Transverse colon (tissue), 4 donors: ENCODE data around the gene UBE2L6. TPM values are rescaled to one million over a fixed set of nuclear protein-coding genes. Genes with fewer than 3 reads are reported as not detected.

ENCODE experiments used
- DNase-seq: peaks from one replicate; pipeline ENCODE4 v3.0.0-alpha.2; 2019
- H3K27ac ChIP-seq, 4 donors: fragments of 200-600 bp; sonication (generic); 2 replicates each; pipeline ENCODE4 v1.5.1; 2016 to 2018; ENCODE audit warnings: inconsistent platforms in 4 of 4
- H3K27me3 ChIP-seq: fragments of 200-600 bp; sonication (generic); 2 replicates; pipeline ENCODE4 v1.5.1; 2017; ENCODE audit warnings: inconsistent platforms
- H3K36me3 ChIP-seq, 4 donors: fragments of 200-600 bp; sonication (generic); 2 replicates each; pipeline ENCODE4 v1.5.1; 2017 to 2019; ENCODE audit warnings: inconsistent platforms in 4 of 4
- H3K4me1 ChIP-seq, 4 donors: fragments of 200-600 bp; sonication (generic); 2 replicates each; pipeline ENCODE4 v1.5.1; 2017 to 2020; ENCODE audit warnings: inconsistent platforms in 4 of 4
- H3K4me3 ChIP-seq, 4 donors: fragments of 200-600 bp; sonication (generic); 1 replicate in 1 of 4; 2 replicates in 3 of 4; pipeline versions ENCODE4 v1.5.1 to v1.6.1; 2017 to 2019; ENCODE audit warnings: inconsistent platforms in 4 of 4
- H3K9me3 ChIP-seq, 2 donors: fragments of 200-600 bp; sonication (generic); 2 replicates each; pipeline ENCODE4 v1.5.1; 2017 to 2019; ENCODE audit warnings: inconsistent platforms in 2 of 2
- EP300 ChIP-seq: sonication (generic); formaldehyde crosslinking; IDR thresholded peaks from one replicate; pipeline ENCODE4 v1.6.1; 2017; ENCODE audit warnings: antibody characterized with exemption, low read depth
- POLR2A ChIP-seq: fragments of 450-650 bp; IDR thresholded peaks from one replicate; pipeline ENCODE4 v1.6.1; 2016; ENCODE audit warnings: antibody characterized with exemption, mild to moderate bottlenecking, moderate library complexity
- POLR2AphosphoS5 ChIP-seq, 3 donors: sonication (generic); formaldehyde crosslinking; IDR thresholded peaks; one replicate each; pipeline ENCODE4 v1.6.1; 2016; ENCODE audit warnings: antibody characterized with exemption in 3 of 3
- WGBS, 2 donors: methylation state at CpG; one replicate each; pipeline ENCODE4 v1.1.5; 2018; ENCODE audit warnings: low coverage in 1 of 2; 5-methylcytosine and 5-hydroxymethylcytosine counted together
- in situ Hi-C, 4 donors: fragments of 200-750 bp; cut with MboI; loops; one replicate each; pipeline versions ENCODE4 v1.15.0 to v1.15.1; 2017; ENCODE audit warnings: low sequenced_read_pairs in 3 of 4, low pct_ligation_motif_present in 1 of 4, low pct_unique_long_range_greater_than_20kb in 1 of 4
- intact Hi-C: fragments of 100-400 bp; cut with DNase I; formaldehyde crosslinking; loops from one replicate; pipeline ENCODE4 v1.15.1; 2023; ENCODE audit warnings: low total_unique reads
- total RNA-seq, 4 donors: library from RNA; depleted of rRNA; stranded (reverse); fragments of >200 nt; gene quantifications; one replicate each; pipeline ENCODE4 v1.1.0, GENCODE V29; 2016
- TF ChIP-seq, protein P1 (sequence below), 5 experiments: fragments of 200-600 bp in 3 of 5; fragments of 450-650 bp in 2 of 5; sonication (generic) in 3 of 5; IDR thresholded peaks; 1 replicate in 2 of 5; 2 replicates in 3 of 5; pipeline ENCODE4 v1.5.1; 2016 to 2017; ENCODE audit warnings: antibody characterized with exemption in 5 of 5, inconsistent platforms in 3 of 5, mild to moderate bottlenecking in 2 of 5, moderate library complexity in 1 of 5

The UBE2L6 gene
- total RNA-seq, 4 donors from 2014 or later: 15.3 to 24.3 (median 20.6) TPM

DNA sequence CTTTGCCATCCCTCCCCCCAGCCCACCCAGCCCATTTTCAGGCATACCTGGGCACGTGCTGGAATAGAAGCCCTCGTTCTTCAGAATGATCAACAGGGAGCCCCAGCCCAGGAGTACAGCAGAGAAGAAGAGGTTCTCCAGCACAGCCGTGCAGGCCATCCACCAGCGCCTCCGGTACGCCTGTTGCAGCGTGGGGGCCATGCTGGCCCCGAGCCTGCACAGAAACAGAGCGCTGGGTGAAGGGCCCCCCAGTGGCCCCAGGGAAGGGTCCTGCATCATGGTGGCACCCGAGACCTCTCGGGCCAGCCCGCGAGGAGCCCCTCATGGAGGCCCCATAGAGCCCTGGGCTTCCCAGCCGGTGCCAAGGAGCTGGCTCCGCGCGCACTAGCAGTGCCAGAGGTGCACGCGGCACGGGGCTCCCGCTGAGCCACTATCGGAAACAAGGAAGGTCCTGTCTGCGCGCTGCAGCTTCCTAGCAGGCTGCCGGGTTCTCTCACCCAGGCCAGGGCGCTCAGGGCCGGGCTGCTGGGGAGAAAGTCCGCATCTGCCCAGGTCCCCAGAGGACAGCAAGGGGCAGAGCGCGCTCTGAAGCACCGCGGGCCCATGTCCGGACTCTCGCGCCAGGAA lies 53.4 kb downstream of the UBE2L6 start:
- intact Hi-C loops (no loop called here), in situ Hi-C loops (no loop called here)
- Histone ChIP-seq H3K4me3 (peak overlapping the region; percentile 56 to 95 (median 84)), H3K9me3 (no peaks in the 10 kb centered on the region), H3K27me3 (no peaks in the 10 kb centered on the region), H3K27ac (peak overlapping the region; percentile 60 to 80 (median 67)), H3K4me1 (peaks cover 11 to 26% (median 20%) of the 10 kb centered on the region in 4 donors), H3K36me3 (no peaks in the 10 kb centered on the region)
- DNase-seq: peak; percentile 53
- TF ChIP-seq POLR2A (no peak), EP300 (no peak), POLR2AphosphoS5 (IDR thresholded peaks at IDR 0.05) (no peak)
- TF ChIP-seq, protein P1, sequence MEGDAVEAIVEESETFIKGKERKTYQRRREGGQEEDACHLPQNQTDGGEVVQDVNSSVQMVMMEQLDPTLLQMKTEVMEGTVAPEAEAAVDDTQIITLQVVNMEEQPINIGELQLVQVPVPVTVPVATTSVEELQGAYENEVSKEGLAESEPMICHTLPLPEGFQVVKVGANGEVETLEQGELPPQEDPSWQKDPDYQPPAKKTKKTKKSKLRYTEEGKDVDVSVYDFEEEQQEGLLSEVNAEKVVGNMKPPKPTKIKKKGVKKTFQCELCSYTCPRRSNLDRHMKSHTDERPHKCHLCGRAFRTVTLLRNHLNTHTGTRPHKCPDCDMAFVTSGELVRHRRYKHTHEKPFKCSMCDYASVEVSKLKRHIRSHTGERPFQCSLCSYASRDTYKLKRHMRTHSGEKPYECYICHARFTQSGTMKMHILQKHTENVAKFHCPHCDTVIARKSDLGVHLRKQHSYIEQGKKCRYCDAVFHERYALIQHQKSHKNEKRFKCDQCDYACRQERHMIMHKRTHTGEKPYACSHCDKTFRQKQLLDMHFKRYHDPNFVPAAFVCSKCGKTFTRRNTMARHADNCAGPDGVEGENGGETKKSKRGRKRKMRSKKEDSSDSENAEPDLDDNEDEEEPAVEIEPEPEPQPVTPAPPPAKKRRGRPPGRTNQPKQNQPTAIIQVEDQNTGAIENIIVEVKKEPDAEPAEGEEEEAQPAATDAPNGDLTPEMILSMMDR (IDR thresholded peaks at IDR 0.05): no peak
- WGBS, 2 donors: 17% methylated on average over 27 of the region's 35 CpGs; no CpG with 5 or more reads in 1 of the 2 donors

- peak overlapping the region in 1 of 4 donors; percentile 80 for H3K27ac ChIP-seq
- H3K9me3 ChIP-seq: no peaks in the 10 kb centered on the region
- no peaks in the 10 kb centered on the region for H3K27me3 ChIP-seq
- DNase-seq: no peak
- WGBS, 2 donors: 35% methylated on average over 1 of the region's 1 CpG; no CpG with 5 or more reads in 1 of the 2 donors
- H3K4me3 ChIP-seq: no peak overlapping the region
- in situ Hi-C loops: no loop called here
- intact Hi-C loops: no loop called here
- TF ChIP-seq, protein P1 (IDR thresholded peaks at IDR 0.05): no peak
- no peak for TF ChIP-seq POLR2A
- no peak for TF ChIP-seq EP300
- no peak for TF ChIP-seq POLR2AphosphoS5 (IDR thresholded peaks at IDR 0.05)
- H3K4me1 ChIP-seq: peaks cover 11 to 26% (median 20%) of the 10 kb centered on the region in 4 donors
- H3K36me3 ChIP-seq: no peaks in the 10 kb centered on the region
Observed at GRCh38 chr11:57513452-57513795, 54.0 kb downstream of the UBE2L6 start.

- Histone ChIP-seq H3K4me1 (peaks cover 11 to 26% (median 20%) of the 10 kb centered on the region in 4 donors), H3K9me3 (no peaks in the 10 kb centered on the region), H3K36me3 (no peaks in the 10 kb centered on the region), H3K4me3 (no peak overlapping the region), H3K27ac (no peak overlapping the region), H3K27me3 (no peaks in the 10 kb centered on the region)
- in situ Hi-C loops (no loop called here), intact Hi-C loops (no loop called here)
- DNase-seq: no peak
- WGBS, 2 donors: 92% methylated on average over 12 of the region's 12 CpGs; no CpG with 5 or more reads in 1 of the 2 donors
- TF ChIP-seq, protein P1 (IDR thresholded peaks at IDR 0.05): no peak
- no peak for TF ChIP-seq EP300
- no peak for TF ChIP-seq POLR2A
- TF ChIP-seq POLR2AphosphoS5 (IDR thresholded peaks at IDR 0.05): no peak
Observed at GRCh38 chr11:57512646-57513451, 54.6 kb downstream of the UBE2L6 start.

DNA sequence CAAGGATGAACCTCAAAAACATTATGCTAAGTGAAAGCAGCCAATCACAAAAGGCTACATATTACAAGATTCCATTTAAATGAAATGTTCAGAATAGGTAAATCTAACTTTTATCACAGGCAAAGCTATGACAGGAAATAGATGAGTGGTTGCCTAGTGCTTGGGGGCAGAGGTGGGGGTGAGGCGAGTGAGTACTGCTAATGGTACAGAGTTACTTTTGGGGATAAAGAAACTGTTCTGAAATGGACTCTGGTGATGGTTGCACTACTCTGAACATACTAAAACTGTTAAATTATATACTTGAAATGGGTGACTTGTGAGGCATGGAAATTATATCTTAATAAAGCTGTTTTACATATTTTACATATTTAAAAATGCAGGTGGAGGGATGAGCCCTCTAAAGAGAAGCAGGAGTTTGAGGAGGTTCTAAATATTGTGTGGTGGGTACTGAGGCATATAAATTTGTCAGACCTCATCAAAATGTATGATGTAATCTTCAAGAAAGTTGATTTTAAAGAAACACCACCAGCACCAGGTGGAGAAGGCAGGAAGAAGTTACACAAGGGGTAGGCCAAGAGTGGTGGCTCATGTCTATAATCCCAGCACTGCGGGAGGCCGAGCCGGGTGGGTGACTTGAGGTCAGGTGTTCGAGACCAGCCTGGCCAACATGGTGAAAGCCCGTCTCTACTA lies 55.6 kb downstream of the UBE2L6 start:
- H3K4me3 ChIP-seq: no peak overlapping the region
- 85 to 91% methylated on average over 5 to 6 of the region's 6 CpGs for WGBS, 2 donors
- H3K36me3 ChIP-seq: no peaks in the 10 kb centered on the region
- H3K4me1 ChIP-seq: peaks cover 11 to 26% (median 20%) of the 10 kb centered on the region in 4 donors
- no peaks in the 10 kb centered on the region for H3K9me3 ChIP-seq
- no peak for DNase-seq
- in situ Hi-C loops: no loop called here
- H3K27me3 ChIP-seq: no peaks in the 10 kb centered on the region
- intact Hi-C loops: no loop called here
- TF ChIP-seq, protein P1 (IDR thresholded peaks at IDR 0.05): no peak
- H3K27ac ChIP-seq: no peak overlapping the region
